Loucy (cell line): ENCODE results near the gene SAMD4A.

ENCODE experiments used
- EZH2phosphoT487 ChIP-seq: fragments of 200-600 bp; IDR thresholded peaks from 2 replicates; pipeline ENCODE4 v1.6.1; 2018; ENCODE audit warnings: antibody characterized with exemption, mild to moderate bottlenecking, moderate library complexity, borderline replicate concordance
- TF ChIP-seq, protein P1 (sequence below): fragments of 200-600 bp; sonication (generic); conservative IDR thresholded peaks from 2 replicates; pipeline ENCODE4 v1.5.1; 2014; ENCODE audit warnings: mild to moderate bottlenecking, antibody characterized with exemption, low read length

DNA sequence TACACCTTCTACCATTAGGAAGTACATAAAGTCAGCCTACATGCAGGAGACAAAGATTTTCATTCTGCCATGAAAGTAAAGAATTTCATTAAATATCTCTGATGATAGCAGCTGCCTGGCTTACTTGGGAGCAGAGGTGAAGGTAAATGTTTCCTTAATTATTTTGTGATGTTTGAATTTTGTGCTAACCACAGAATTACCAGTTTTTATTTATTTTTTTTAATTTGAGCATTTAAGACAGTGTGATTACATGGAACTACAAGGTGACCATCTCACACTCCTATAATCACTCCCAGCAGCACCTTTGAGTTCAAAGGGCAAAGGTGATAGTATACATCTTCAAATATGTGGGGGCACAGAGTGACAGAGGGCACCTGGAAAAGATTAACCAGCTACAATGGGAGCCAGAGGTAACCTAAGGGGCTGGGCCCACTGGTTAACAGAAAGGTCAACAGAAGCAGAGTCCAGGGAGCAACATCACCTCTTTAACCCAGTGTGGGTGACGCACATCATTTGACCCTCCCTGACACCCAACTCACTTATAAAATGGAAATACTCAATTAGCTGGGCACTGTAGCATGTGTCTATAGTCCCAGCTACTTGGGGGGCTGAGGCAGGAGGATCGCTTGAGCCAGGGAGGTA, 270.7 kb downstream of the SAMD4A start:
- TF ChIP-seq, protein P1, sequence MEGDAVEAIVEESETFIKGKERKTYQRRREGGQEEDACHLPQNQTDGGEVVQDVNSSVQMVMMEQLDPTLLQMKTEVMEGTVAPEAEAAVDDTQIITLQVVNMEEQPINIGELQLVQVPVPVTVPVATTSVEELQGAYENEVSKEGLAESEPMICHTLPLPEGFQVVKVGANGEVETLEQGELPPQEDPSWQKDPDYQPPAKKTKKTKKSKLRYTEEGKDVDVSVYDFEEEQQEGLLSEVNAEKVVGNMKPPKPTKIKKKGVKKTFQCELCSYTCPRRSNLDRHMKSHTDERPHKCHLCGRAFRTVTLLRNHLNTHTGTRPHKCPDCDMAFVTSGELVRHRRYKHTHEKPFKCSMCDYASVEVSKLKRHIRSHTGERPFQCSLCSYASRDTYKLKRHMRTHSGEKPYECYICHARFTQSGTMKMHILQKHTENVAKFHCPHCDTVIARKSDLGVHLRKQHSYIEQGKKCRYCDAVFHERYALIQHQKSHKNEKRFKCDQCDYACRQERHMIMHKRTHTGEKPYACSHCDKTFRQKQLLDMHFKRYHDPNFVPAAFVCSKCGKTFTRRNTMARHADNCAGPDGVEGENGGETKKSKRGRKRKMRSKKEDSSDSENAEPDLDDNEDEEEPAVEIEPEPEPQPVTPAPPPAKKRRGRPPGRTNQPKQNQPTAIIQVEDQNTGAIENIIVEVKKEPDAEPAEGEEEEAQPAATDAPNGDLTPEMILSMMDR = no peak
- TF ChIP-seq EZH2phosphoT487 = no peak
